ENCODE results near the gene AGAP1.
A peak's percentile ranks its signal among the peaks of the same experiment; 100 is the strongest.

AGAP1 gene

GRCh38 chr2:235534678-235535422 is 41.0 kb downstream of the AGAP1 start:
- no peak for DNase-seq

GRCh38 chr2:235535423-235536130 is 41.7 kb downstream of the AGAP1 start:
- no peak for DNase-seq

GRCh38 chr2:235536711-235537110 is 42.9 kb downstream of the AGAP1 start:
- no peak for DNase-seq

DNA sequence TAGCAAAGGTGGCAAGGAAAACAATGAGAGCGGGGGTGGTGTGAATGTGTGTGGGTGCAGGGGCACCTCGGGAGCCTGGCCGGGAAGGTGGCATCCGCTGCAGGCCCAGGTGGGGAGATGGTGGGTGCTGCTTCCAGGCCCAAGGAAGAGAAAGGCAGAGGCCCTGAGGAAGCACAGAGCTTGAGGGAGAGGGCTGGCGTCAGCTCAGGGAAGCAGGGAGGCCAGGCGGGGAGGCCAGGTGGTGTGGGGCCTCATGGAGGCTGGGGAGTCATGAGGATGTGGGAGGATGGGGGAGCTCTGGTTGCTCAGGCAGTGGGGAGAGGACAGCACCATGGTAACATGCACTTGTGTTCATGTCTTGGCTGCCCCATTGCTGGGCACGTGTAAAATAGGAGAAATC is 43.3 kb downstream of the AGAP1 start:
- no peak for DNase-seq

- no peak for DNase-seq
Measured at GRCh38 chr2:235537587-235537986, 43.7 kb downstream of the AGAP1 start.

DNA sequence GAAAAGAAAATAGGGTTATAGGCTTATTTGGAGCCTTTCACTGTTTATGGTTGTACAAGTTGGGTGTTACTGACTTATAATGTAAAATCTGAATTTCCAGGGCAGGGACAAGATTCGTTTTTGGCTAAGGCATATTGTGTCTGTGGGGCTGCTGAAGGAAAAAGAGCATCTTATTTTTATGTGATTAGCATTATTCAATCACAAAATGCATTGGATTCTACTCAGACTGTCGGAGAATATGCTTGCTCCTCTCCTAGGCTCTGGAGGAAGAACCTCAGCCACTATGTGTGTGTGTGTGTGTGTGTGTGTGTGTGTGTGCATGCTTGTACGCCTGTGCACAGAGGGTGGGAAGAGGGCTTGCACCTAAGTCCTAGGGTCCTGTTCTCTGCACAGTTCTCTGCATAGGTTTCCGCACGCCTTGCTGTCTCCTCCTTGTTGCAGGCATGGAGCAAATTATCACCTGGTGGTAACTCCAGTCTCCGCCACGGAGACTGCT is 44.3 kb downstream of the AGAP1 start:
- no peak for DNase-seq

DNA sequence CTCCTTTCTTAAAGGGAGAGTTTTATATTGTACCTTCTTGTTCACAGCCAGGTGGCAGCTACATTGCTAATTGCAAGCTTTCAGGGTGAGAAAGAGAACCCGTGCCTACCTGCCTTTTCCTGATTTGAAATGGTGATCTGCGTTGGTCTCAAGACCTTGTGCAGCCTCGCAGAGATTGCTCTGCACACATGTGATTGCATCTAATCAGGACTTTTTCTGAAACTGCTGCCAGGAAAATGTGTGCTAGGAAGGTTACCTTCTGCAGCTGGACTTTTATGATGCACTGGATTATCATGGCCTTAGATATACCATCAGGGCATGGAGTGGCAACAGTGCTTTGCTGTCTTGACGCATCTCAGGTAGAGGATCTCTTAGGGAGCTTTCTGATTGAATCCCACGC is 45.1 kb downstream of the AGAP1 start:
- no peak for DNase-seq

DNA sequence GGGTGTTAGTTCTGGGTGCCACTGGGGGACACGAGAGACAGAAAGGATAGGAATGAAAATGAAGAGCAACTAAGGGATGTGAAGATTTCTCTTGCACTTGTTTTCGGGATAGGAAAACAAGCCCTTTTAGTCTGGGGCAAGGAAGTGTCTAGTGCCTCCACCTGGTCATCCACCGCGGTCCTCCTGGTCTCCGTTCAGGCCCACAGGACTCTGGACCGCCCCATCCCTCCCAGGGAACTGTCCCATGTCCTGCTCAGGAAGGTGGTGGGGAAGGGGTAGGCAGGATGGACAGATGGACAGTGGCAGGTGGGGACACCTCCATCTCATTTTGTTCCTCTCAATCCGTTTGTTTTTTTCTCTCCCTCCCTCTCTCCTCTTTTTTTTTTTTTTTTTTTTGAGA is 45.9 kb downstream of the AGAP1 start:
- DNase-seq, result no peak

DNA sequence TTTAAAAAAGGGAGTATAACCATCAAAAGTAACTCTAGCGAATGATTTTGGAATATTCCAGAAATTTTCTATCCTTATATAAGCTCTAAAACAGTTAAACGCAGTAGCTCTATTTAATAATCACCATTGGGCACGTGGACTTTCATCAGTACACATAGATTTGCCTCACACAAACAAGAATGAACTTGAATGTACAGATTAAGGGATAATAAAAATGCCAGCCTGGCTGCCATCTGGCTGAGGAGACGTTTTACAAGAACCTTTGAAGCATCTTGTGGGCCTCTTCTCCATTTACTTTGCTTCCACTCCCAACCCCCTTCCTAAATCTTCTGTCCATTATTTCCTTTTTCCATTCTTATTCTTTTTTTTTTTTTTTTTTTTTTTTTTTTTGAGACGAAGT is 47.2 kb downstream of the AGAP1 start:
- DNase-seq, result peak; percentile 93

GRCh38 chr2:235541838-235542549 is 48.2 kb downstream of the AGAP1 start:
- DNase-seq, result no peak

GRCh38 chr2:235542733-235543127 is 48.9 kb downstream of the AGAP1 start:
- DNase-seq, result no peak

DNA sequence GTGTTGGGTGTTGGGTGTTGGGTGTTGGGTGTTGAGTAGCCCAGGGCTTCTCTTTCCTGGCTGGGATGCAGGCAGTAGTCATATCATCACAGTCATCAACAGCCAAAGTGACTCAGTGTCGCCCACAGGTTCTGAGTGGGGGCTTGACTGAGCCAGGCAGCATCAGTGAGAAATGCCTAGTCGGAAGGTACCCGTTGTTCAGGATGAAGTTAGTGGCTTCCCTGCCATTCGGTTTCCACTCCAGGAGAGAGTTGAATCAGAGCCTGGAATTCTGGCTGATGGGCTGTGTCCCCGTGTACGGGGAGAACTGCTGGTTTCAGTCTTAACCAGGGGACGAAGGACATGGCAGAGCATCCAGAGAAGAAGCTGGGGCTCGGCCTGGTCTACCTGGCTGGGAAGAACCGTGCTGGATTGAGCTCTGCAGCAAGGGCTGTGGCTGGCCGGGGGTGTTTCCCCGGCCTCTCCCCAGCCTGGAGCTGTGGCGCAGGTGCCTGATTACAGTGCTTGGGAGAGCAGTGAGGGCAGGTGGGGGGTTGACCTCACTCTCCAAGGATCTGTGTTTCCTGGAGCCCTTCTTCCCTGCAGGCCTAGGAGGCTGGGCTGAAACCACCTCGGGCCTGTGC is 49.4 kb downstream of the AGAP1 start:
- DNase-seq, result no peak

DNA sequence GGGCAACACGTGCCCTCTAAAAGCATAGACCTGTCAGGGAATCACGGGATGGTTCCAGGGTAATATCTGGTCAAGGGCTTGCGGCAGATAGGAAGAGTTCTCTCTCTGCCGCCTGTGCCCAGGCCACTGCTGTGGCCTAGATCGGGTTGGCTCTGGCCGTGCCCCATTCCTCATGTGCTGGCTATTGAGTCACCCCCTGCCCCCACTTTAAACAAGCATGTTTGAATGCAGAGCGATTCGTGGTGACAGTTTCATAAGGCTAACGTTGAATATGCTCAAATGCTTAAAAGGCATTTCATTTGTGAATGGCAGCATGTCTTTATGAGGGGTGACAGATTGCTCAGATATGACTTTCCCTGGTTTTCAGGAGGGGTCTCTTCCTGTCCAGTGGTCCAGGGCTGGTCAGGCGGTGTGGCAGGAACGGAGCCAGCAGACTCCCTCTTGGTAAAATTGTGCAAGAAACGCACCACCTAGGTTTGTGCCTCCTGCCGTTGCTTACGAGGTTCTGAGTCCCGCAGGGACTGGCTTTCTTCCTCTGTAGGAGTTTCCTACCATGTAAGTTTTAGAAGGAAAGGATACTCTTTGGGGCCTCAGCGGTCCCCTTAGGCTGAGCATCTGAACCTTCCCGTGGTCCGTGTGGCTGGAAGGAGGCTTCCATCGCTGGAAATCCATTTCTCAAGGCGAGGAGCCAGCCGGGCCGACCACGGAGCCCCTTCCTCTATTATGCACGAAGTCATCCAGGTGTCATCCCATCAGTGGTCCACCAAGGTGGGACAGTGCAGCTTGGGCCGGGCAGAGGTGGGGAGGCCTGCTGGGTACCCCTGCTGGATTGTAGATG is 50.2 kb downstream of the AGAP1 start:
- no peak for DNase-seq

- DNase-seq, result no peak
Measured at GRCh38 chr2:235544689-235544969, 50.8 kb downstream of the AGAP1 start.

DNA sequence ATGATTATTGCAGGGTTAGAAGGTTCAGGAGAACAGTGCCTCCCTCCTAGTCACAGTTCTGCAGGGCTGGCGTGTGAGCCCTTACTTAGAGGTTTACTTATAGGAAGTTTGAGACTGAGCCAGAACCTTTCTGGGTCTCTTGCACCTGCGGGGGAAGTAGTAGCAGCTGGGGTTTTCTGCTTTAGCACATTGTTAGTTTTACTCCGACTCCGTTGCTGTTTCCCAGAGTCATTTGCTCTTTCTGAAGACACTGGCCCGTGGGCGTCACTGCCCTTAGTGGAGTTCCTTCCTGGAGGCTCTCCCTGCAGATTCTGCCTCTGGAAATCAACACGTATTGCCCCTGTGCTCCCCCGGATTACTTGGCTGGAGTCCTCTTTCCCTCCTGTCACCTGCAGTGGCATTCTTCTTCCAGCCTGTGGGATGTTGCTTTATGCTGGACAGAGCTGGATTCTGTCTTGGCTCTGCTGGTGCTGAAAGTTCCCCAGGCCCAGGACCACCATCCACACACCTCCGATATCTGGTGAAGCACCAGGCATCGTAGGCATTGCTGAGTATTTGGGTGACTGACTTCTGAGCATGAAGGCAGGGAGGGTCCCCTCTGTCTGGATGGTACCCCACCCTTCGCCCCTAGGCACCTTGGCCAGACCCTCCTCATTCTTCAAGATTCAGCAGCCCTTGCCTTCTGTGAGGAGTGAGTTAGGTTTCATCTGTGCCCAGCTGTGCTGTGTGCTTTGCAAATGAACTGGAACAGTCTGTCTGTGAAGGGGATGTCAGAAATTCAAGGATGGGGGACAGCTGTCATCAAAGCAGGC is 51.7 kb downstream of the AGAP1 start:
- DNase-seq, result peak; percentile 37

DNA sequence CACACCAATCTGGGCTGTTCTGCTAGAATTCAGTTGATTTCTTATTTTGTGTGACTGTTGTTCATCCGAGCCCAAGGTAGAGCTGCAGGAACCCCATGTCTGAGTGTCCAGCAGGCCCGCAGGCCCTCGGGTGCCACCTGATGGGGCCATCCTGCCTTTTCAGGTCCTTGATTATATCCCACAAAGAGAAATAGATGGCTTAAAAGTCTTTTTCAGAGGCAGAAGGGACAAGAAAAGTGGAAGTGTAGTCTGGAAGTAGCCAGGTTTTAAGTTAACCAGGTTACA is 52.2 kb downstream of the AGAP1 start:
- DNase-seq, result no peak

- no peak for DNase-seq
Measured at GRCh38 chr2:235546436-235546835, 52.6 kb downstream of the AGAP1 start.

- DNase-seq, result no peak
Measured at GRCh38 chr2:235549735-235550377, 56.0 kb downstream of the AGAP1 start.

GRCh38 chr2:235550378-235550760 is 56.5 kb downstream of the AGAP1 start:
- DNase-seq, result no peak

DNA sequence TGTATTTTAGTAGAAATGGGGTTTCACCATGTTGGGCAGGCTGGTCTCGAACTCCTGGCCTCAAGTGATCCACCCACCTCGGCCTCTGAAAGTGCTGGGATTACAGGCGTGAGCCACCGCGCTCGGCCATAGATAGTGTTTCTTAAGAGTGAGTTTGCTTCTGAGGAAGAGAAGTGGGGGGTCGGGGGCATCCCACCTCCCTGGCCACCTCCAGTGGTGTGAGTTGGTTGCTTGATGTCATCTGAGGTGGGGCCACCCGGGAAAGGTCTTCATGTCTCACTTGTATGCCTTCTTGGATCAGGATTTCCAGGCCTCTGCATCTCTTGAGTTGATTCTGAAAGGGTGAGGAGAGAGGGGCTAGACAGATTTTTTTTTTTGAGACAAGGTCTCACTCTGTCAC is 57.1 kb downstream of the AGAP1 start:
- no peak for DNase-seq

DNA sequence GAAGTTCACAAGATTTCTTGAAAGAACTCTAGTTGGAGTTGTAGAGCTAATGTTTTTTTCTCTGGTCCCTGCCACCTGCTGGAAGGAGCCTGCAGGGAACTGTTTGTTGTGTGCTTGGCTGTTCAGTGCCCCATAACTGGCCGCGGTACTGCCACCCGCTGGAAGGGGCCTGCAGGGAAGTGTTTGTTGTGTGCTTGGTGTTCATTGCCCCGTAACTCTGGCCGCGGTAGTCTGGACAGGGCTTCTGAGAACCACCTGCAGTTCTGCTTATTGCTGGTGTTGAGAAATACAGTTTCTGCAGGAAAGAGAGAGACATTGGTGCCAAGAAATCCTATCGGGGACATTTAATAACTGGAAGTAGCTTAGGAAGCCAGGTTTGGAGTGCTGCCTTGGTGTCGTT is 58.1 kb downstream of the AGAP1 start:
- DNase-seq, result no peak

GRCh38 chr2:235552671-235553070 is 58.8 kb downstream of the AGAP1 start:
- no peak for DNase-seq
